Motor neuron (in vitro differentiated cells): Measurements from ENCODE around the gene TRAPPC3. TPM values are rescaled to one million over a fixed set of nuclear protein-coding genes. Genes with fewer than 3 reads are reported as not detected.

ENCODE experiments used
- ATAC-seq, 8 experiments: fragments of 200-7000 bp; cut with Tn5 transposase; replicated peaks in 6 of 8; 2 replicates each; pipeline ENCODE4 v1.8.0; 2021; ENCODE audit warnings: mild to moderate bottlenecking in 8 of 8, moderate library complexity in 8 of 8
- H3K27ac ChIP-seq, 2 donors: fragments of 250-450 bp; sonication (Bioruptor Pico); 2 replicates each; pipeline ENCODE4 v1.9.0; 2021; ENCODE audit warnings: antibody characterized with exemption in 2 of 2, mild to moderate bottlenecking in 2 of 2, moderate library complexity in 1 of 2
- H3K4me1 ChIP-seq, 2 donors: fragments of 250-450 bp; sonication (Bioruptor Pico); replicated peaks in 1 of 2; 2 replicates each; pipeline ENCODE4 v1.6.1; 2021; ENCODE audit warnings: antibody characterized with exemption in 2 of 2, mild to moderate bottlenecking in 2 of 2, moderate library complexity in 1 of 2
- H3K4me3 ChIP-seq, 5 donors: fragments of 250-450 bp; sonication (Bioruptor Pico); 2 replicates each; pipeline ENCODE4 v1.9.0; 2021; ENCODE audit warnings: antibody characterized with exemption in 5 of 5, mild to moderate bottlenecking in 5 of 5, moderate library complexity in 4 of 5
- WGBS, 10 experiments: fragments of 450-650 bp; shearing (Covaris generic); methylation state at CpG; one replicate each; pipeline ENCODE4 v1.0.0; 2022; 5-methylcytosine and 5-hydroxymethylcytosine counted together
- in situ Hi-C, 9 experiments: fragments of 400-800 bp; cut with MboI; loops; one replicate each; pipeline ENCODE4 v1.15.0; 2021; ENCODE audit warnings: low sequenced_read_pairs in 9 of 9, low pct_unique_long_range_greater_than_20kb in 2 of 9; ENCODE audit not compliant: unreplicated experiment in 9 of 9
- total RNA-seq, 8 experiments: library from RNA; unstranded; fragments of 300-600 nt; gene quantifications; 2 replicates each; pipeline versions ENCODE4 v1.2.3 to v1.2.4, GENCODE V29; 2022

The TRAPPC3 gene
- total RNA-seq, 8 experiments from 2014 or later = 56.1 to 121 (median 69.5) TPM

GRCh38 chr1:36097693-36098585, 51.3 kb downstream of the TRAPPC3 start:
- peak in 3 of 8 experiments; percentile 3 to 4 (median 3) for ATAC-seq
- no peak overlapping the region for H3K4me3 ChIP-seq
- no peak overlapping the region for H3K27ac ChIP-seq
- peaks cover 0 to 5% of the 10 kb centered on the region in 2 donors for H3K4me1 ChIP-seq
- WGBS, 10 experiments = 70 to 100% (median 85%) methylated on average over 1 to 11 of the region's 33 CpGs; no CpG with 5 or more reads in 5 of the 10 experiments
- in situ Hi-C loops = loop anchor here in 1 of 9 experiments (10.0 kb wide), 1 partner anchor 327 kb away; no protein-coding TSS in a partner anchor

- 69 to 100% (median 80%) methylated on average over 1 to 11 of the region's 16 CpGs; no CpG with 5 or more reads in 5 of the 10 experiments for WGBS, 10 experiments
- H3K4me3 ChIP-seq = no peak overlapping the region
- ATAC-seq = peak; percentile 5 to 76 (median 46)
- H3K27ac ChIP-seq = no peak overlapping the region
- in situ Hi-C loops = loop anchor here in 1 of 9 experiments (10.0 kb wide), 1 partner anchor 328 kb away; no protein-coding TSS in a partner anchor
- peaks cover 0 to 5% of the 10 kb centered on the region in 2 donors for H3K4me1 ChIP-seq
These were observed 52.5 kb downstream of the TRAPPC3 start for GRCh38 chr1:36096500-36097432.

GRCh38 chr1:36095760-36096405, 53.4 kb downstream of the TRAPPC3 start:
- 40 to 100% (median 96%) methylated on average over 1 to 7 of the region's 15 CpGs; no CpG with 5 or more reads in 2 of the 10 experiments for WGBS, 10 experiments
- Histone ChIP-seq H3K4me3 (no peak overlapping the region), H3K4me1 (peaks cover 0 to 5% of the 10 kb centered on the region in 2 donors), H3K27ac (no peak overlapping the region)
- ATAC-seq = no peak
- in situ Hi-C loops = loop anchor here in 1 of 9 experiments (10.0 kb wide), 1 partner anchor 329 kb away; no protein-coding TSS in a partner anchor

GRCh38 chr1:36094621-36095061, 54.6 kb downstream of the TRAPPC3 start:
- WGBS, 10 experiments = 0 to 96% (median 93%) methylated on average over 1 to 8 of the region's 8 CpGs; no CpG with 5 or more reads in 3 of the 10 experiments
- Histone ChIP-seq H3K27ac (no peak overlapping the region), H3K4me1 (peaks cover 7 to 9% of the 10 kb centered on the region in 2 donors), H3K4me3 (no peak overlapping the region)
- ATAC-seq = peak in 2 of 8 experiments; percentile 61 to 76
- in situ Hi-C loops = loop anchor here in 1 of 9 experiments (10.0 kb wide), 1 partner anchor 330 kb away; no protein-coding TSS in a partner anchor

- in situ Hi-C loops = loop anchor here in 1 of 9 experiments (10.0 kb wide), 1 partner anchor 331 kb away; no protein-coding TSS in a partner anchor
- peak in 1 of 8 experiments; percentile 20 for ATAC-seq
- Histone ChIP-seq H3K4me3 (no peak overlapping the region), H3K27ac (no peak overlapping the region), H3K4me1 (peaks cover 7 to 8% of the 10 kb centered on the region in 2 donors)
- WGBS, 10 experiments = 80 to 100% (median 97%) methylated on average over 1 to 3 of the region's 3 CpGs; no CpG with 5 or more reads in 3 of the 10 experiments
These were observed 55.4 kb downstream of the TRAPPC3 start for GRCh38 chr1:36093929-36094328.

- WGBS, 10 experiments = 20 to 100% (median 96%) methylated on average over 1 to 5 of the region's 7 CpGs; no CpG with 5 or more reads in 2 of the 10 experiments
- Histone ChIP-seq H3K4me3 (no peak overlapping the region), H3K27ac (no peak overlapping the region), H3K4me1 (peaks cover 10% of the 10 kb centered on the region in 2 donors)
- in situ Hi-C loops = loop anchor here in 1 of 9 experiments (10.0 kb wide), 1 partner anchor 332 kb away; no protein-coding TSS in a partner anchor
- no peak for ATAC-seq
These were observed 56.1 kb downstream of the TRAPPC3 start for GRCh38 chr1:36093226-36093625.

- 92 to 100% (median 100%) methylated on average over 1 to 8 of the region's 9 CpGs; no CpG with 5 or more reads in 3 of the 10 experiments for WGBS, 10 experiments
- no peak for ATAC-seq
- in situ Hi-C loops = loop anchor here in 1 of 9 experiments (10.0 kb wide), 1 partner anchor 332 kb away; no protein-coding TSS in a partner anchor
- H3K27ac ChIP-seq = no peak overlapping the region
- H3K4me1 ChIP-seq = peaks cover 11% of the 10 kb centered on the region in 2 donors
- H3K4me3 ChIP-seq = no peak overlapping the region
These were observed 56.5 kb downstream of the TRAPPC3 start for GRCh38 chr1:36092798-36093185.

GRCh38 chr1:36092166-36092797, 57.0 kb downstream of the TRAPPC3 start:
- 93 to 100% (median 96%) methylated on average over 2 to 10 of the region's 17 CpGs; no CpG with 5 or more reads in 3 of the 10 experiments for WGBS, 10 experiments
- peaks cover 9 to 11% of the 10 kb centered on the region in 2 donors for H3K4me1 ChIP-seq
- H3K27ac ChIP-seq = no peak overlapping the region
- no peak overlapping the region for H3K4me3 ChIP-seq
- ATAC-seq = no peak
- in situ Hi-C loops = loop anchor here in 1 of 9 experiments (10.0 kb wide), 1 partner anchor 333 kb away; no protein-coding TSS in a partner anchor

- Histone ChIP-seq H3K4me1 (peaks cover 8 to 11% of the 10 kb centered on the region in 2 donors), H3K27ac (no peak overlapping the region), H3K4me3 (no peak overlapping the region)
- 89 to 100% (median 91%) methylated on average over 2 to 13 of the region's 13 CpGs; no CpG with 5 or more reads in 6 of the 10 experiments for WGBS, 10 experiments
- in situ Hi-C loops = loop anchor here in 1 of 9 experiments (10.0 kb wide), 1 partner anchor 333 kb away; no protein-coding TSS in a partner anchor
- no peak for ATAC-seq
These were observed 57.6 kb downstream of the TRAPPC3 start for GRCh38 chr1:36091698-36092097.

- ATAC-seq = no peak
- Histone ChIP-seq H3K4me3 (no peak overlapping the region), H3K4me1 (peaks cover 8 to 11% of the 10 kb centered on the region in 2 donors), H3K27ac (no peak overlapping the region)
- in situ Hi-C loops = loop anchor here in 1 of 9 experiments (10.0 kb wide), 1 partner anchor 334 kb away; no protein-coding TSS in a partner anchor
- 83 to 100% (median 96%) methylated on average over 1 to 2 of the region's 4 CpGs; no CpG with 5 or more reads in 4 of the 10 experiments for whole genome bisulfite sequencing, 10 experiments
These were observed 58.1 kb downstream of the TRAPPC3 start for GRCh38 chr1:36091141-36091540.
